Gastrocnemius medialis (tissue), 4 donors: ENCODE data around the gene IFNA16.

ENCODE experiments used
- CTCF ChIP-seq, 5 experiments: fragments of 450-650 bp in 3 of 5; fragments of 200-600 bp in 2 of 5; sonication (generic) in 2 of 5; IDR thresholded peaks in 4 of 5; conservative IDR thresholded peaks in 1 of 5; 1 replicate in 4 of 5; 2 replicates in 1 of 5; pipeline ENCODE4 v1.5.1; 2016 to 2019; ENCODE audit warnings: antibody characterized with exemption in 5 of 5, mild to moderate bottlenecking in 3 of 5, moderate library complexity in 3 of 5
- POLR2A ChIP-seq, 2 donors: fragments of 450-650 bp; IDR thresholded peaks; one replicate each; pipeline ENCODE4 v1.6.1; 2017; ENCODE audit warnings: antibody characterized with exemption in 2 of 2, mild to moderate bottlenecking in 2 of 2, moderate library complexity in 2 of 2

- TF ChIP-seq POLR2A (IDR thresholded peaks at IDR 0.05), result no peak
- no peak for TF ChIP-seq CTCF (IDR thresholded peaks at IDR 0.05 in 4 of 5, conservative IDR thresholded peaks at IDR 0.05 in 1 of 5)
Observed at GRCh38 chr9:21239911-21240310, 22.8 kb upstream of the IFNA16 start, which contains the start of gene IFNA14.
